IMR-90 (cell line): ENCODE data around the gene CTDP1. TPM values are rescaled to one million over a fixed set of nuclear protein-coding genes. Genes with fewer than 3 reads are reported as not detected.
"Not testable (repeated sequence)": the region's sequence is repeated elsewhere in the genome, so short reads cannot be mapped to it uniquely, and the experiment has no call there.

Experiments used
- ATAC-seq: fragments of 200-7000 bp; cut with Tn5 transposase; 2 replicates; pipeline ENCODE4 v1.9.1; 2020; ENCODE audit warnings: low read depth, mild to moderate bottlenecking, moderate library complexity
- BruUV-seq: library from RNA; stranded (reverse); fragments of 400-500 nt; replicated peaks from 2 replicates; lab custom pipeline; 2021; lab: Mats Ljungman, UMichigan
- CTCF ChIA-PET: fragments of 300-600 bp; formaldehyde crosslinking; extraction: SDS; loops from one replicate; lab custom pipeline; 2021; ENCODE audit warnings: antibody characterized with exemption; lab: Yijun Ruan, JAX
- POLR2A ChIA-PET: fragments of 300-600 bp; sonication (Branson Sonifier 250); formaldehyde crosslinking; loops from one replicate; lab custom pipeline; 2022; ENCODE audit warnings: antibody characterized with exemption; ENCODE audit not compliant: unreplicated experiment; lab: Charles Lee
- DNase-seq: peaks from one replicate; pipeline ENCODE4 v3.0.0; 2013
- H2AFZ ChIP-seq: replicated peaks from 2 replicates; pipeline ENCODE3; 2013; ENCODE audit warnings: low read length, mild to moderate bottlenecking; ENCODE audit not compliant: poor library complexity
- H2AK5ac ChIP-seq: 2 replicates; pipeline ENCODE4 v1.6.1; 2013; ENCODE audit warnings: low read depth, low read length, inconsistent platforms
- H2AK9ac ChIP-seq: replicated peaks from 2 replicates; pipeline ENCODE3; 2013; ENCODE audit warnings: mild to moderate bottlenecking, low read depth, low read length, moderate library complexity; ENCODE audit not compliant: poor library complexity
- H2BK120ac ChIP-seq: 2 replicates; pipeline ENCODE4 v1.6.1; 2013; ENCODE audit warnings: low read depth, low read length, inconsistent platforms
- H2BK15ac ChIP-seq: 3 replicates; pipeline ENCODE4 v1.6.1; 2013; ENCODE audit warnings: low read depth, low read length, inconsistent platforms
- H2BK20ac ChIP-seq: 2 replicates; pipeline ENCODE4 v1.6.1; 2013; ENCODE audit warnings: low read depth, mild to moderate bottlenecking, inconsistent platforms, low read length, moderate library complexity
- H2BK5ac ChIP-seq: 2 replicates; pipeline ENCODE4 v1.6.1; 2013; ENCODE audit warnings: mild to moderate bottlenecking, low read depth, low read length, inconsistent platforms; ENCODE audit not compliant: poor library complexity, severe bottlenecking
- H3K14ac ChIP-seq: replicated peaks from 2 replicates; pipeline ENCODE4 v1.6.1; 2013; ENCODE audit warnings: low read depth, low read length, inconsistent platforms
- H3K18ac ChIP-seq: 2 replicates; pipeline ENCODE4 v1.6.1; 2013; ENCODE audit warnings: low read depth, low read length, control low read depth
- H3K23ac ChIP-seq: 2 replicates; pipeline ENCODE4 v1.6.1; 2013; ENCODE audit warnings: low read depth, low read length, inconsistent platforms
- H3K27ac ChIP-seq: 2 replicates; pipeline ENCODE4 v1.5.1; 2013; ENCODE audit warnings: mild to moderate bottlenecking, control low read depth, low read length; ENCODE audit not compliant: insufficient read depth
- H3K27me3 ChIP-seq: 2 replicates; pipeline ENCODE4 v1.6.1; 2013; ENCODE audit warnings: low read length; ENCODE audit not compliant: control insufficient read depth, insufficient read depth
- H3K36me3 ChIP-seq: 2 replicates; pipeline ENCODE4 v1.6.1; 2013; ENCODE audit warnings: low read length, mixed read lengths; ENCODE audit not compliant: control insufficient read depth, insufficient read depth
- H3K4ac ChIP-seq: 2 replicates; pipeline ENCODE4 v1.6.1; 2013; ENCODE audit warnings: low read depth, low read length, inconsistent platforms
- H3K4me1 ChIP-seq: 2 replicates; pipeline ENCODE4 v1.6.1; 2013; ENCODE audit warnings: low read length, mixed read lengths; ENCODE audit not compliant: control insufficient read depth, insufficient read depth
- H3K4me2 ChIP-seq: 2 replicates; pipeline ENCODE4 v1.6.1; 2013; ENCODE audit warnings: low read depth, mild to moderate bottlenecking, control low read depth, low read length, moderate library complexity
- H3K4me3 ChIP-seq: 2 replicates; pipeline ENCODE4 v1.5.1; 2013; ENCODE audit warnings: low read depth, mild to moderate bottlenecking, control low read depth, low read length, moderate library complexity; ENCODE audit not compliant: insufficient read depth
- H3K56ac ChIP-seq: 2 replicates; pipeline ENCODE4 v1.6.1; 2013; ENCODE audit warnings: low read length, inconsistent platforms; ENCODE audit not compliant: insufficient read depth; ENCODE audit errors: extremely low read depth
- H3K79me1 ChIP-seq, 2 experiments: 2 replicates each; pipeline ENCODE4 v1.6.1; 2013; ENCODE audit warnings: low read length in 2 of 2, inconsistent platforms in 1 of 2, low read depth in 1 of 2
- H3K9ac ChIP-seq: 2 replicates; pipeline ENCODE4 v1.6.1; 2013; ENCODE audit warnings: low read depth, low read length, control low read depth
- H3K9me1 ChIP-seq: 2 replicates; pipeline ENCODE4 v1.6.1; 2013; ENCODE audit warnings: low read length, inconsistent platforms; ENCODE audit not compliant: insufficient read depth
- H3K9me3 ChIP-seq: 2 replicates; pipeline ENCODE4 v1.6.1; 2013; ENCODE audit warnings: low read length; ENCODE audit not compliant: control insufficient read depth, insufficient read depth
- H4K20me1 ChIP-seq: 2 replicates; pipeline ENCODE4 v1.6.1; 2013; ENCODE audit warnings: low read length, inconsistent platforms; ENCODE audit not compliant: insufficient read depth
- H4K5ac ChIP-seq: 2 replicates; pipeline ENCODE4 v1.6.1; 2013; ENCODE audit warnings: mild to moderate bottlenecking, low read depth, low read length, control low read depth
- H4K8ac ChIP-seq, 2 experiments: 2 replicates each; pipeline ENCODE4 v1.6.1; 2013; ENCODE audit warnings: low read depth in 2 of 2, low read length in 2 of 2, control low read depth in 1 of 2, inconsistent platforms in 1 of 2
- H4K91ac ChIP-seq: 2 replicates; pipeline ENCODE4 v1.6.1; 2013; ENCODE audit warnings: low read depth, low read length, inconsistent platforms; ENCODE audit not compliant: insufficient read depth
- BHLHE40 ChIP-seq: fragments of 150-350 bp; IDR thresholded peaks from 2 replicates; pipeline ENCODE4 v1.6.1; 2016; ENCODE audit warnings: mild to moderate bottlenecking, low read depth, low read length
- CHD1 ChIP-seq: IDR thresholded peaks from 2 replicates; pipeline ENCODE4 v1.6.1; 2012; ENCODE audit warnings: low read depth, low read length, improper control_type of control experiment
- ELK1 ChIP-seq: fragments of 150-350 bp; IDR thresholded peaks from 2 replicates; pipeline ENCODE4 v1.6.1; 2016; ENCODE audit warnings: low read depth, mild to moderate bottlenecking, low read length, moderate library complexity, borderline replicate concordance
- MAFK ChIP-seq: IDR thresholded peaks from 2 replicates; pipeline ENCODE4 v1.6.1; 2012; ENCODE audit warnings: low read depth, low read length, improper control_type of control experiment
- MAZ ChIP-seq: IDR thresholded peaks from 2 replicates; pipeline ENCODE4 v1.6.1; 2012; ENCODE audit warnings: low read depth, mild to moderate bottlenecking, low read length, improper control_type of control experiment, moderate library complexity, borderline replicate concordance
- WGBS, 2 experiments: methylation state at CpG; one replicate each; pipeline versions ENCODE4 v1.1.5 to v1.1.7; 2013; ENCODE audit warnings: missing lambda C conversion rate in 2 of 2; ENCODE audit not compliant: insufficient read length in 1 of 2; ENCODE audit errors: extremely low coverage in 2 of 2; 5-methylcytosine and 5-hydroxymethylcytosine counted together
- dilution Hi-C: fragments of 300-500 bp; cut with HindIII; formaldehyde crosslinking; loops from one replicate; pipeline ENCODE4 v1.14.3; 2018; ENCODE audit warnings: low sequenced_read_pairs; ENCODE audit not compliant: unreplicated experiment
- in situ Hi-C: fragments of 300-500 bp; cut with MboI; formaldehyde crosslinking; loops from 3 replicates; pipeline ENCODE4 v1.14.3; 2019; ENCODE audit warnings: low sequenced_read_pairs, inconsistent platforms, mixed read lengths
- intact Hi-C: fragments of 100-400 bp; cut with micrococcal nuclease; formaldehyde crosslinking; loops from 2 replicates; pipeline ENCODE4 v1.10.0; 2022
- polyA plus RNA-seq, 3 experiments: library from polyadenylated mRNA; depleted of rRNA; stranded (reverse); fragments of >200 nt; gene quantifications; 2 replicates each; pipeline ENCODE4 v1.2.3, GENCODE V29; 2012; ENCODE audit warnings: low replicate concordance in 1 of 3
- total RNA-seq: library from RNA; depleted of rRNA; stranded (reverse); fragments of >200 nt; gene quantifications from 2 replicates; pipeline ENCODE4 v1.2.3, GENCODE V29; 2012
- TF ChIP-seq, protein P1 (sequence below): fragments of 150-350 bp; IDR thresholded peaks from 2 replicates; pipeline ENCODE4 v1.6.1; 2017; ENCODE audit warnings: mild to moderate bottlenecking, antibody characterized with exemption, low read length, low read depth

Gene CTDP1
- total and polyA plus RNA-seq, 2 of the 4 experiments (the other 2 are of a cell fraction), result 13.4 to 17.6 TPM

DNA sequence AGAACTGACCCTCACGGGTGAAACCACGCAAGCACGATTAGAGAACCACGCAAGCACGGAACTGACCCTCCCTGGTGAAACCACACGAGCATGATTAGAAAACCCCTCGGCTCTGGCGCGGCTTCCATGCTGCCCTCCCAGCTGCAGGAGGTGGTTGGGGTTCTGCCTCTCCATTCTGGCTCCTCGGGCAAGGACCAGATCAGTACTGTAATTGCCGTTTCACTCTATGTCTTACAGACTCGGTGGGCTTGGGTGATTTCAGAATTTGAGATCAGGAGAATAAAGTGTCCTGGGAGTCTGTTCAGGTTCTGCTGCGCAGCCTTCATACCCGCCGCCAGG, 59.8 kb downstream of the CTDP1 start:
- WGBS, 2 experiments, result 100% methylated on average over 4 of the region's 15 CpGs; no CpG with 5 or more reads in 1 of the 2 experiments
- dilution Hi-C loops, result no loop called here
- H3K36me3 ChIP-seq, result peaks cover 57% of the 10 kb centered on the region

DNA sequence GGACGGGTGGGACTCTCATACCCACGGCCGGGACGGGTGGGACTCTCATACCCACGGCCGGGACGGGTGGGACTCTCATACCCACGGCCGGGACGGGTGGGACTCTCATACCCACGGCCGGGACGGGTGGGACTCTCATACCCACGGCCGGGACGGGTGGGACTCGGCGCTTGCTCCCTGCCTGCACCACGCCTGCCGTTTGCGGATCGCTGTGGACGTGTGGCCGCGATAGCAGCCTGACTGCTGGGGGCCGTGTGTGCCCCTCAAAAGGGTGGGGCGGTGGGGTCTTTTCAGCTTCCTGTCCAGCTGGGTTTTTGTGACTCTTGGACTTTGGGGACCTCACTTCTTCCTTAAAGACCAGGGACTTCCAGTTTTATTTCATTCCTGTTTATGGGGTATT, 60.4 kb downstream of the CTDP1 start:
- H3K4ac ChIP-seq, H4K20me1 ChIP-seq, H2BK120ac ChIP-seq, dilution Hi-C loops, H3K56ac ChIP-seq, H3K23ac ChIP-seq, H3K9me3 ChIP-seq, H3K4me3 ChIP-seq, DNase-seq, H3K27me3 ChIP-seq, H3K9me1 ChIP-seq, H2BK15ac ChIP-seq, H2AK9ac ChIP-seq, H3K4me1 ChIP-seq, H4K5ac ChIP-seq, in situ Hi-C loops, H3K14ac ChIP-seq, H3K27ac ChIP-seq, H4K8ac ChIP-seq, H2BK20ac ChIP-seq, H3K4me2 ChIP-seq, H3K18ac ChIP-seq, POLR2A ChIA-PET, H2BK5ac ChIP-seq, H4K91ac ChIP-seq, CTCF ChIA-PET, H2AK5ac ChIP-seq, BruUV-seq, H3K9ac ChIP-seq, H2AFZ ChIP-seq, ATAC-seq: not testable (repeated sequence)
- Histone ChIP-seq H3K36me3 (peaks cover 58% of the 10 kb centered on the region), H3K79me1 (peaks cover 10 to 20% of the 10 kb centered on the region in 2 experiments; a peak in 3 of 4 replicates)
- intact Hi-C loops, result loop anchor here (2.0 kb wide), 1 partner anchor 19 kb away; no protein-coding TSS in a partner anchor
- no CpG with 5 or more reads among the region's 27 CpGs for WGBS, 2 experiments

More for the DNA sequence above, 59.8 kb downstream of the CTDP1 start:
- in situ Hi-C loops, result no loop called here
- no peak overlapping the region for H3K4me3 ChIP-seq
- H3K79me1 ChIP-seq, result peaks cover 10 to 20% of the 10 kb centered on the region in 2 experiments; a peak in 3 of 4 replicates
- no TSS peak for BruUV-seq
- H3K18ac ChIP-seq, result no peak overlapping the region
- no peak overlapping the region for H2BK120ac ChIP-seq
- H3K9ac ChIP-seq, result no peak overlapping the region
- no peaks in the 10 kb centered on the region; the same call in 1 of the 2 replicates for H3K9me1 ChIP-seq
- H4K20me1 ChIP-seq, result no peaks in the 10 kb centered on the region
- H4K8ac ChIP-seq, result no peak overlapping the region
- no peak overlapping the region for H4K91ac ChIP-seq
- intact Hi-C loops, result no loop called here
- CTCF ChIA-PET, result no interaction called here
- no peak overlapping the region for H2AK5ac ChIP-seq
- no peak overlapping the region for H3K56ac ChIP-seq
- H2AK9ac ChIP-seq, result no peak overlapping the region
- ATAC-seq, result no peak
- H3K27ac ChIP-seq, result no peak overlapping the region
- H2BK20ac ChIP-seq, result no peak overlapping the region
- POLR2A ChIA-PET, result no interaction called here
- no peak overlapping the region for H2BK15ac ChIP-seq
- no peak overlapping the region for H4K5ac ChIP-seq
- no peak for DNase-seq
- no peak overlapping the region for H2BK5ac ChIP-seq
- H3K4me2 ChIP-seq, result no peak overlapping the region
- no peak overlapping the region for H3K23ac ChIP-seq
- TF ChIP-seq MAFK (no peak), BHLHE40 (no peak), MAZ (no peak), ELK1 (no peak), CHD1 (no peak)
- TF ChIP-seq, protein P1, sequence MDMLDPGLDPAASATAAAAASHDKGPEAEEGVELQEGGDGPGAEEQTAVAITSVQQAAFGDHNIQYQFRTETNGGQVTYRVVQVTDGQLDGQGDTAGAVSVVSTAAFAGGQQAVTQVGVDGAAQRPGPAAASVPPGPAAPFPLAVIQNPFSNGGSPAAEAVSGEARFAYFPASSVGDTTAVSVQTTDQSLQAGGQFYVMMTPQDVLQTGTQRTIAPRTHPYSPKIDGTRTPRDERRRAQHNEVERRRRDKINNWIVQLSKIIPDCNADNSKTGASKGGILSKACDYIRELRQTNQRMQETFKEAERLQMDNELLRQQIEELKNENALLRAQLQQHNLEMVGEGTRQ, result no peak
- no peaks in the 10 kb centered on the region for H3K4me1 ChIP-seq
- no peak overlapping the region for H3K4ac ChIP-seq
- H3K9me3 ChIP-seq, result no peaks in the 10 kb centered on the region; the same call in 1 of the 2 replicates
- H3K14ac ChIP-seq, result no peak overlapping the region
- H2AFZ ChIP-seq, result no peak overlapping the region
- H3K27me3 ChIP-seq, result no peaks in the 10 kb centered on the region
